Effector memory CD8-positive, alpha-beta T cell (primary cell): ENCODE data around the gene TCHHL1.

ENCODE experiments used
- ATAC-seq: fragments of 150-1000 bp; cut with Tn5 transposase; replicated peaks from 2 replicates; pipeline ENCODE4 v1.10.0; 2021; ENCODE audit warnings: mild to moderate bottlenecking, moderate library complexity
- DNase-seq, 3 experiments: peaks; one replicate each; pipeline ENCODE4 v3.0.0; 2021
- H3K27ac Mint-ChIP-seq, 2 donors: one replicate each; pipeline ENCODE4 v1.8.0; 2022; ENCODE audit warnings: mild to moderate bottlenecking in 2 of 2, mixed read lengths in 2 of 2, moderate library complexity in 2 of 2
- H3K27me3 Mint-ChIP-seq, 2 donors: one replicate each; pipeline ENCODE4 v1.8.0; 2022; ENCODE audit warnings: mixed read lengths in 2 of 2
- H3K36me3 Mint-ChIP-seq: one replicate; pipeline ENCODE4 v1.8.0; 2022; ENCODE audit warnings: mild to moderate bottlenecking, moderate library complexity, mixed read lengths; ENCODE audit not compliant: insufficient read depth
- H3K4me1 Mint-ChIP-seq, 2 donors: one replicate each; pipeline ENCODE4 v1.8.0; 2022; ENCODE audit warnings: low read depth in 2 of 2, mixed read lengths in 2 of 2
- H3K4me3 Mint-ChIP-seq, 2 donors: one replicate each; pipeline ENCODE4 v1.8.0; 2022; ENCODE audit warnings: mild to moderate bottlenecking in 2 of 2, mixed read lengths in 2 of 2, moderate library complexity in 2 of 2
- H3K9me3 Mint-ChIP-seq, 2 donors: one replicate each; pipeline ENCODE4 v1.8.0; 2022; ENCODE audit warnings: mixed read lengths in 2 of 2

The TCHHL1 gene

GRCh38 chr1:152067929-152068328 is 20.9 kb downstream of the TCHHL1 start:
- no peak overlapping the region for H3K4me3 Mint-ChIP-seq
- H3K27me3 Mint-ChIP-seq = peaks cover 63 to 64% of the 10 kb centered on the region in 2 donors

DNA sequence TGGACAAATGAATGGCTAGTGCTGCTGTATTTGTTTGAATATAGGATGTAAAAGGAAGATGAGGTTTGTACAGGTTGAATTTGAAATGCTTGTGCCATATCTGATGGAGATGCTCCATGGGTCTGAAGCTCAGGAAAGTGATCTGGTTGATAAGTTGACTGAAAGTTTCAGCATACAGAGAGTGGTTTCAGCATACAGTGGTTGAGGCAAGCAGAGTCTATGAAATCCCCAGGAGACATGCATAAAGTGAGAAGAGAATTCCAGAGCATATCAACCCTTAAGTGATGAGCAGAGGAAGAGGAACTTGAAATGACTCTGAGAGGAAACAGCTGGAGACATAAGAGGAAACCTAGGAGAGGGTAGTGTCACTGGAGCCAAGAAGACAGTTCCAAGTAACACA is 21.7 kb downstream of the TCHHL1 start:
- no peaks in the 10 kb centered on the region for H3K4me1 Mint-ChIP-seq
- H3K4me3 Mint-ChIP-seq = no peak overlapping the region
- H3K27ac Mint-ChIP-seq = no peak overlapping the region
- no peak for ATAC-seq
- H3K36me3 Mint-ChIP-seq = no peaks in the 10 kb centered on the region
- H3K9me3 Mint-ChIP-seq = no peaks in the 10 kb centered on the region
- H3K27me3 Mint-ChIP-seq = peaks cover 55 to 56% of the 10 kb centered on the region in 2 donors
- no peak for DNase-seq

More at GRCh38 chr1:152067929-152068328, 20.9 kb downstream of the TCHHL1 start:
- H3K27ac Mint-ChIP-seq = no peak overlapping the region
- H3K9me3 Mint-ChIP-seq = no peaks in the 10 kb centered on the region
- ATAC-seq (no peak), DNase-seq (no peak)
- no peaks in the 10 kb centered on the region for H3K4me1 Mint-ChIP-seq
- H3K36me3 Mint-ChIP-seq = no peaks in the 10 kb centered on the region

GRCh38 chr1:152061952-152062351 is 26.9 kb downstream of the TCHHL1 start:
- H3K36me3 Mint-ChIP-seq = no peaks in the 10 kb centered on the region
- peaks cover 28 to 31% of the 10 kb centered on the region in 2 donors for H3K27me3 Mint-ChIP-seq
- no peak for DNase-seq
- no peaks in the 10 kb centered on the region for H3K9me3 Mint-ChIP-seq
- H3K27ac Mint-ChIP-seq = no peak overlapping the region
- H3K4me1 Mint-ChIP-seq = no peaks in the 10 kb centered on the region
- ATAC-seq = no peak
- no peak overlapping the region for H3K4me3 Mint-ChIP-seq

DNA sequence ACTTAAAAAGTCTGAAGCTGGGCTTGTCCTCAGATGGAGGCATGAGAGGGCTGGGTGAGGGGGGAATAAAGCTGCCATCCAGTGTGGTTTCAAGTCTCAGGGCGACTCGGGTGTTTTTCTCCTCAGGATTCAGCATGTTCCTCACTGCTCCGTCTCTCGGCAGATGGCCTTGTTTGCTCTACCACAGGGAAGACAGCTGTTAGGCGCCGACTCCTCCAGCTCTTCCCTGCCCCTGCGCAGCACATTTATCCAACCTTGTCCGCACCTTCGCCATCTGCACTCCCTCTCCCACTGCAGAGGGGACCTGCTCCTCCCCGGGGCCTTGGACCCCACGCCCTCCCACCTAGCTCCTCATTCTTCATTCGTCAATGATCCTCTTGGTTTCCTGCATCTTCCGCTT is 35.5 kb downstream of the TCHHL1 start:
- no peak for ATAC-seq
- Mint-ChIP-seq H3K27me3 (peaks cover 22 to 31% of the 10 kb centered on the region in 2 donors), H3K36me3 (no peaks in the 10 kb centered on the region), H3K4me3 (no peak overlapping the region), H3K27ac (no peak overlapping the region), H3K4me1 (peaks cover 5 to 7% of the 10 kb centered on the region in 2 donors), H3K9me3 (no peaks in the 10 kb centered on the region)
- no peak for DNase-seq

DNA sequence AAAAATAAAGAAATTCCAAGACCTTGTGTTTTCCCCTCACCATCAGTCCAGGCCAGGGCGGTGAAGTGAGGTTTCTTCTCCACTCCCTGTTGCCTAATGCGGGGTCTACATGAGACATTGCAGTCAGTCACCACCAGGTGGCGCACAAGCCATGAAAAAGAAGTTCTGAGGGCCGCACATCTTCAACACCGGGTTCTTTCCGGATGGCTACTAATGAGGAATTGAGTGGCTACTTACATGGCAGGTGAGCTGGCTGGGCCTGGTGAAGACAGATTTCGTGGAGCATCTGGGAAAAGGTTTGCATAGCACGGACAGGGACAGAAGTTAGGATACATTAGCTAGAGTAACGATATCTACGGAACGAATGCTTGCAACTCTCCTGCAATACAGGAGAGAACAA is 36.3 kb downstream of the TCHHL1 start:
- peaks cover 6% of the 10 kb centered on the region for H3K36me3 Mint-ChIP-seq
- H3K9me3 Mint-ChIP-seq = no peaks in the 10 kb centered on the region
- H3K4me1 Mint-ChIP-seq = peaks cover 13 to 15% of the 10 kb centered on the region in 2 donors
- DNase-seq (peak; percentile 80 to 85 (median 82)), ATAC-seq (no peak)
- H3K27me3 Mint-ChIP-seq = peaks cover 22 to 24% of the 10 kb centered on the region in 2 donors
- H3K4me3 Mint-ChIP-seq = no peak overlapping the region
- peak overlapping the region in 1 of 2 donors; percentile 26 for H3K27ac Mint-ChIP-seq

- DNase-seq = no peak
- no peaks in the 10 kb centered on the region for H3K9me3 Mint-ChIP-seq
- peaks cover 18 to 22% of the 10 kb centered on the region in 2 donors for H3K27me3 Mint-ChIP-seq
- ATAC-seq = no peak
- peaks cover 6% of the 10 kb centered on the region for H3K36me3 Mint-ChIP-seq
- H3K4me1 Mint-ChIP-seq = peaks cover 18 to 19% of the 10 kb centered on the region in 2 donors
- no peak overlapping the region for H3K27ac Mint-ChIP-seq
- no peak overlapping the region for H3K4me3 Mint-ChIP-seq
These were observed 37.8 kb downstream of the TCHHL1 start for GRCh38 chr1:152050886-152051675.

GRCh38 chr1:152049291-152050083 is 39.4 kb downstream of the TCHHL1 start:
- DNase-seq = no peak
- H3K36me3 Mint-ChIP-seq = peaks cover 6% of the 10 kb centered on the region
- peaks cover 18 to 22% of the 10 kb centered on the region in 2 donors for H3K4me1 Mint-ChIP-seq
- H3K27ac Mint-ChIP-seq = no peak overlapping the region
- ATAC-seq = no peak
- H3K27me3 Mint-ChIP-seq = peaks cover 13 to 22% of the 10 kb centered on the region in 2 donors
- H3K4me3 Mint-ChIP-seq = no peak overlapping the region
- no peaks in the 10 kb centered on the region for H3K9me3 Mint-ChIP-seq

GRCh38 chr1:152048416-152049009 is 40.4 kb downstream of the TCHHL1 start:
- Mint-ChIP-seq H3K4me1 (peaks cover 18 to 22% of the 10 kb centered on the region in 2 donors), H3K9me3 (no peaks in the 10 kb centered on the region), H3K36me3 (peaks cover 6% of the 10 kb centered on the region), H3K27ac (peak overlapping the region; percentile 92 to 99), H3K27me3 (peaks cover 3 to 13% of the 10 kb centered on the region in 2 donors), H3K4me3 (peak overlapping the region; percentile 67 to 72)
- DNase-seq (peak in 2 of 3 experiments; percentile 60), ATAC-seq (peak; percentile 50)

GRCh38 chr1:152047730-152048415 is 41.0 kb downstream of the TCHHL1 start:
- DNase-seq (peak; percentile 76 to 81 (median 77)), ATAC-seq (peak; percentile 90)
- Mint-ChIP-seq H3K27ac (peak overlapping the region; percentile 92 to 99), H3K4me3 (peak overlapping the region; percentile 67 to 72), H3K27me3 (peaks cover 0 to 7% of the 10 kb centered on the region in 2 donors), H3K36me3 (peaks cover 6% of the 10 kb centered on the region), H3K9me3 (no peaks in the 10 kb centered on the region), H3K4me1 (peaks cover 18 to 22% of the 10 kb centered on the region in 2 donors)

DNA sequence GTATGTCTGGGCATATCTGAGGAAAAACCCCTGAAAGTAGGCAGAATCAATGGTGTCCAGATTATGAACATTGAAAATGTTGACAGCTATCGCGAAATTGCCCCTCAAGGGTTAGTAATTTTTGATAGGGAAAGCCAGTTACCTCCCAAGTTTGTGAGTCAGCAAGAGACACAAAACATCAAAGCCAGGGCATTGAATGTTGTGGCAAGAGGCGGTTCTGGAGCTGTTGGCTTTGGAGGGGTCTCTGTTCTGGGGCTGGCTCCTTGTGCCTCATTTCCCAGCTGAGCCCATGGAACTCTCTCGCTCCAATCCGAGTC is 41.5 kb downstream of the TCHHL1 start:
- Mint-ChIP-seq H3K27ac (peak overlapping the region; percentile 92 to 99), H3K4me3 (peak overlapping the region; percentile 67 to 72), H3K27me3 (peaks cover 0 to 2% of the 10 kb centered on the region in 2 donors), H3K9me3 (no peaks in the 10 kb centered on the region), H3K4me1 (peaks cover 15 to 18% of the 10 kb centered on the region in 2 donors), H3K36me3 (peaks cover 6% of the 10 kb centered on the region)
- ATAC-seq (no peak), DNase-seq (no peak)

GRCh38 chr1:152044386-152044785 is 44.5 kb downstream of the TCHHL1 start:
- DNase-seq (no peak), ATAC-seq (no peak)
- Mint-ChIP-seq H3K27me3 (no peaks in the 10 kb centered on the region), H3K9me3 (no peaks in the 10 kb centered on the region), H3K36me3 (peaks cover 6% of the 10 kb centered on the region), H3K4me1 (peaks cover 14 to 18% of the 10 kb centered on the region in 2 donors), H3K4me3 (no peak overlapping the region), H3K27ac (no peak overlapping the region)

- Mint-ChIP-seq H3K36me3 (peaks cover 6% of the 10 kb centered on the region), H3K27me3 (no peaks in the 10 kb centered on the region), H3K9me3 (no peaks in the 10 kb centered on the region), H3K4me1 (peaks cover 14 to 18% of the 10 kb centered on the region in 2 donors), H3K27ac (no peak overlapping the region), H3K4me3 (no peak overlapping the region)
- DNase-seq = no peak
- no peak for ATAC-seq
These were observed 45.0 kb downstream of the TCHHL1 start for GRCh38 chr1:152043870-152044269.

GRCh38 chr1:152042030-152042429 is 46.8 kb downstream of the TCHHL1 start:
- Mint-ChIP-seq H3K4me1 (peaks cover 0 to 3% of the 10 kb centered on the region in 2 donors), H3K27ac (no peak overlapping the region), H3K9me3 (no peaks in the 10 kb centered on the region), H3K27me3 (no peaks in the 10 kb centered on the region), H3K36me3 (no peaks in the 10 kb centered on the region), H3K4me3 (no peak overlapping the region)
- no peak for ATAC-seq
- no peak for DNase-seq
